ENCODE results near the gene FAM162A.
A peak's percentile ranks its signal among the peaks of the same experiment; 100 is the strongest.

The FAM162A gene

GRCh38 chr3:122415104-122415744 is 31.2 kb downstream of the FAM162A start:
- Histone ChIP-seq H3K9me3 (ENCODE audit: control insufficient read depth in 1 of 2, low read length in 2 of 2) (no peaks in the 10 kb centered on the region), H3K4me3 (ENCODE audit: low read depth in 1 of 2, low read length in 2 of 2) (peak overlapping the region; percentile 84 to 86), H3K27me3 (ENCODE audit: control insufficient read depth in 1 of 2, insufficient read depth in 2 of 2, low read length in 2 of 2) (no peaks in the 10 kb centered on the region), H3K9ac (ENCODE audit: low read depth in 1 of 2, low read length in 2 of 2) (peak overlapping the region; percentile 77 to 78), H3K4me1 (ENCODE audit: control insufficient read depth in 1 of 2, insufficient read depth in 2 of 2, low read length in 2 of 2) (peaks cover 9 to 19% of the 10 kb centered on the region in 2 donors), H3K27ac (ENCODE audit: low read depth, low read length) (peak overlapping the region; percentile 74), H3K36me3 (ENCODE audit: control insufficient read depth in 1 of 2, insufficient read depth in 2 of 2, low read length in 2 of 2) (peaks cover 5 to 12% of the 10 kb centered on the region in 2 donors)

- peak within 1 kb of the TSS; percentile 77 to 78 for H3K9ac ChIP-seq (ENCODE audit: low read depth in 1 of 2, low read length in 2 of 2)
- peak within 1 kb of the TSS; percentile 84 to 86 for H3K4me3 ChIP-seq (ENCODE audit: low read depth in 1 of 2, low read length in 2 of 2)
- H3K36me3 ChIP-seq (ENCODE audit: control insufficient read depth in 1 of 2, insufficient read depth in 2 of 2, low read length in 2 of 2), result peaks cover under 1 to 5% of the 10 kb centered on the region in 2 donors
- H3K4me1 ChIP-seq (ENCODE audit: control insufficient read depth in 1 of 2, insufficient read depth in 2 of 2, low read length in 2 of 2), result peaks cover 9 to 19% of the 10 kb centered on the region in 2 donors
- H3K27ac ChIP-seq (ENCODE audit: low read depth, low read length), result peak within 1 kb of the TSS; percentile 78
- H3K9me3 ChIP-seq (ENCODE audit: control insufficient read depth in 1 of 2, low read length in 2 of 2), result no peaks in the 10 kb centered on the region
- H3K27me3 ChIP-seq (ENCODE audit: control insufficient read depth in 1 of 2, insufficient read depth in 2 of 2, low read length in 2 of 2), result no peaks in the 10 kb centered on the region
Measured at GRCh38 chr3:122415762-122416654, 32.0 kb downstream of the FAM162A start, which contains the start of gene WDR5B. TSS of gene WDR5B (minus strand) at chr3:122416062. CDS start at chr3:122415528, 534 bp downstream.

- H3K27ac ChIP-seq (ENCODE audit: low read depth, low read length), result no peak overlapping the region
- peaks cover 9 to 19% of the 10 kb centered on the region in 2 donors for H3K4me1 ChIP-seq (ENCODE audit: control insufficient read depth in 1 of 2, insufficient read depth in 2 of 2, low read length in 2 of 2)
- H3K4me3 ChIP-seq (ENCODE audit: low read depth in 1 of 2, low read length in 2 of 2), result peak overlapping the region; percentile 84 to 86
- H3K9me3 ChIP-seq (ENCODE audit: control insufficient read depth in 1 of 2, low read length in 2 of 2), result no peaks in the 10 kb centered on the region
- H3K27me3 ChIP-seq (ENCODE audit: control insufficient read depth in 1 of 2, insufficient read depth in 2 of 2, low read length in 2 of 2), result no peaks in the 10 kb centered on the region
- H3K9ac ChIP-seq (ENCODE audit: low read depth in 1 of 2, low read length in 2 of 2), result peak overlapping the region; percentile 77 to 78
- peaks cover 2 to 9% of the 10 kb centered on the region in 2 donors for H3K36me3 ChIP-seq (ENCODE audit: control insufficient read depth in 1 of 2, insufficient read depth in 2 of 2, low read length in 2 of 2)
Measured at GRCh38 chr3:122416966-122417365, 33.0 kb downstream of the FAM162A start.

DNA sequence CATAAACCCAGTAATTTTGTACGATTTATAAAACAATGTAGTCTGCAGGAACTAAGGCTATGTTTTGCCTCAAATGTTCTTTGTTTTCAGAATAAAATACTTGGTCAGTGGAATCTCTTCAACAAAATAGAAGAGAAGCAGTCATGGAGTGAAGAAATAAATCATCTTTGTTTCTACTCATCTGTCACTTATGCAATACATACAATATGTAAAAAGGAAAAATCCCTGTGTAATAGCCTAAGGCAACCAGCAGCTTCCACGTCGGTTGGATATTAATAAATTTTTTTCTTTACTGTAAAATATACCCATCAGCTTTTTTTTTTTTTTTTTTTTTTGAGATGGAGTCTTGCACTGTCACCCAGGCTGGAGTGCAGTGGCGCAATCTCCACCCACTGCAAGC is 37.1 kb downstream of the FAM162A start:
- Histone ChIP-seq H3K36me3 (ENCODE audit: control insufficient read depth in 1 of 2, insufficient read depth in 2 of 2, low read length in 2 of 2) (peaks cover 9 to 33% of the 10 kb centered on the region in 2 donors), H3K4me3 (ENCODE audit: low read depth in 1 of 2, low read length in 2 of 2) (no peak overlapping the region), H3K4me1 (ENCODE audit: control insufficient read depth in 1 of 2, insufficient read depth in 2 of 2, low read length in 2 of 2) (peaks cover 0 to 8% of the 10 kb centered on the region in 2 donors), H3K27me3 (ENCODE audit: control insufficient read depth in 1 of 2, insufficient read depth in 2 of 2, low read length in 2 of 2) (no peaks in the 10 kb centered on the region), H3K9me3 (ENCODE audit: control insufficient read depth in 1 of 2, low read length in 2 of 2) (no peaks in the 10 kb centered on the region), H3K27ac (ENCODE audit: low read depth, low read length) (no peak overlapping the region), H3K9ac (ENCODE audit: low read depth in 1 of 2, low read length in 2 of 2) (no peak overlapping the region)

GRCh38 chr3:122421836-122422235 is 37.9 kb downstream of the FAM162A start:
- Histone ChIP-seq H3K36me3 (ENCODE audit: control insufficient read depth in 1 of 2, insufficient read depth in 2 of 2, low read length in 2 of 2) (peaks cover 17 to 40% of the 10 kb centered on the region in 2 donors), H3K27ac (ENCODE audit: low read depth, low read length) (no peak overlapping the region), H3K9ac (ENCODE audit: low read depth in 1 of 2, low read length in 2 of 2) (no peak overlapping the region), H3K9me3 (ENCODE audit: control insufficient read depth in 1 of 2, low read length in 2 of 2) (no peaks in the 10 kb centered on the region), H3K4me1 (ENCODE audit: control insufficient read depth in 1 of 2, insufficient read depth in 2 of 2, low read length in 2 of 2) (peaks cover 0 to 7% of the 10 kb centered on the region in 2 donors), H3K4me3 (ENCODE audit: low read depth in 1 of 2, low read length in 2 of 2) (no peak overlapping the region), H3K27me3 (ENCODE audit: control insufficient read depth in 1 of 2, insufficient read depth in 2 of 2, low read length in 2 of 2) (no peaks in the 10 kb centered on the region)

GRCh38 chr3:122427857-122428471 is 44.0 kb downstream of the FAM162A start:
- Histone ChIP-seq H3K4me3 (ENCODE audit: low read depth in 1 of 2, low read length in 2 of 2) (no peak overlapping the region), H3K9ac (ENCODE audit: low read depth in 1 of 2, low read length in 2 of 2) (no peak overlapping the region), H3K9me3 (ENCODE audit: control insufficient read depth in 1 of 2, low read length in 2 of 2) (no peaks in the 10 kb centered on the region), H3K27ac (ENCODE audit: low read depth, low read length) (no peak overlapping the region), H3K36me3 (ENCODE audit: control insufficient read depth in 1 of 2, insufficient read depth in 2 of 2, low read length in 2 of 2) (peaks cover 26 to 54% of the 10 kb centered on the region in 2 donors), H3K4me1 (ENCODE audit: control insufficient read depth in 1 of 2, insufficient read depth in 2 of 2, low read length in 2 of 2) (no peaks in the 10 kb centered on the region), H3K27me3 (ENCODE audit: control insufficient read depth in 1 of 2, insufficient read depth in 2 of 2, low read length in 2 of 2) (no peaks in the 10 kb centered on the region)

- Histone ChIP-seq H3K27ac (ENCODE audit: low read depth, low read length) (no peak overlapping the region), H3K4me1 (ENCODE audit: control insufficient read depth in 1 of 2, insufficient read depth in 2 of 2, low read length in 2 of 2) (no peaks in the 10 kb centered on the region), H3K9me3 (ENCODE audit: control insufficient read depth in 1 of 2, low read length in 2 of 2) (no peaks in the 10 kb centered on the region), H3K36me3 (ENCODE audit: control insufficient read depth in 1 of 2, insufficient read depth in 2 of 2, low read length in 2 of 2) (peaks cover 26 to 60% of the 10 kb centered on the region in 2 donors), H3K9ac (ENCODE audit: low read depth in 1 of 2, low read length in 2 of 2) (no peak overlapping the region), H3K4me3 (ENCODE audit: low read depth in 1 of 2, low read length in 2 of 2) (no peak overlapping the region), H3K27me3 (ENCODE audit: control insufficient read depth in 1 of 2, insufficient read depth in 2 of 2, low read length in 2 of 2) (no peaks in the 10 kb centered on the region)
Measured at GRCh38 chr3:122430371-122430770, 46.4 kb downstream of the FAM162A start.

DNA sequence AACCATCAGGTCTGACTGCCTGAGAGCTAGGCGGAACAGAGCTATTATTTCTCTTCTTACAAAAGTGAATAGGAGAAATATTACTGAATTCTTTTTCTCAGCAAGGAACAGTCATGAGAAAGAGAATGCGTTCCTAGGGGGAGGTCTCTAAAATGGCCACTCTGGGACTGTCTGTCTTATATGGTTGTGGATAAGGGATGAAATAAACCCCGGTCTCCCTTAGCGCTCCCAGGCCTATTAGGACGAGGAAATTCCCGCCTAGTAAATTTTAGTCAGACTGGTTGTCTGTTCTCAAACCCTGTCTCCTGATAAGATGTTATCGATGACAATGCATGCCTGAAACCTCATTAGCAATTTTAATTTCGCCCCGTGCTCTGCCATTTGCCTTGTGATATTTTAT is 52.0 kb downstream of the FAM162A start:
- no peaks in the 10 kb centered on the region for H3K4me1 ChIP-seq (ENCODE audit: control insufficient read depth in 1 of 2, insufficient read depth in 2 of 2, low read length in 2 of 2)
- H3K27ac ChIP-seq (ENCODE audit: low read depth, low read length), result no peak overlapping the region
- H3K9ac ChIP-seq (ENCODE audit: low read depth in 1 of 2, low read length in 2 of 2), result no peak overlapping the region
- H3K27me3 ChIP-seq (ENCODE audit: control insufficient read depth in 1 of 2, insufficient read depth in 2 of 2, low read length in 2 of 2), result no peaks in the 10 kb centered on the region
- H3K4me3 ChIP-seq (ENCODE audit: low read depth in 1 of 2, low read length in 2 of 2), result no peak overlapping the region
- peaks cover 34 to 70% of the 10 kb centered on the region in 2 donors for H3K36me3 ChIP-seq (ENCODE audit: control insufficient read depth in 1 of 2, insufficient read depth in 2 of 2, low read length in 2 of 2)
- H3K9me3 ChIP-seq (ENCODE audit: control insufficient read depth in 1 of 2, low read length in 2 of 2), result peaks cover 0 to 5% of the 10 kb centered on the region in 2 donors

DNA sequence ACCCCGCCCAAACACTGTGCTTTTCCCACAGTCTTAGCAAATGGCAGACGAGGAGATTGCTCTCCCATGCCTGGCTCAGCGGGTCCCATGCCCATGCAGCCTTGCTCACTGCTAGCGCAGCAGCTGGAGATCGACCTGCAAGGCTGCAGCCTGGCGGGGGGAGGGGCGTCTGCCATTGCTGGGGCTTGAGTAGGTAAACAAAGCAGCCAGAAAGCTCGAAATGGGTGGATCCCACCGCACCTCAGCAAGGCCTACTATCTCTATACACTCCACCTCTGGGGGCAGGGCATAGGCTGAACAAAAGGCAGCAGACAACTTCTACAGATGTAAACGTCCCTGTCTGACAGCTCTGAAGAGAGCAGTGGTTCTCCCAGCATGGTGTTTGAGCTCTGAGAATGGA is 59.1 kb downstream of the FAM162A start:
- H3K27ac ChIP-seq (ENCODE audit: low read depth, low read length), result no peak overlapping the region
- H3K27me3 ChIP-seq (ENCODE audit: control insufficient read depth in 1 of 2, insufficient read depth in 2 of 2, low read length in 2 of 2), result no peaks in the 10 kb centered on the region
- no peak overlapping the region for H3K9ac ChIP-seq (ENCODE audit: low read depth in 1 of 2, low read length in 2 of 2)
- H3K4me1 ChIP-seq (ENCODE audit: control insufficient read depth in 1 of 2, insufficient read depth in 2 of 2, low read length in 2 of 2), result no peaks in the 10 kb centered on the region
- H3K9me3 ChIP-seq (ENCODE audit: control insufficient read depth in 1 of 2, low read length in 2 of 2), result no peaks in the 10 kb centered on the region
- peaks cover 8 to 53% of the 10 kb centered on the region in 2 donors for H3K36me3 ChIP-seq (ENCODE audit: control insufficient read depth in 1 of 2, insufficient read depth in 2 of 2, low read length in 2 of 2)
- no peak overlapping the region for H3K4me3 ChIP-seq (ENCODE audit: low read depth in 1 of 2, low read length in 2 of 2)

All from duodenal mucosa (tissue), 2 donors.